Body of pancreas (tissue), 4 donors: ENCODE measurements around the gene TIMM10.

Source experiments
- POLR2A ChIP-seq, 3 donors: fragments of 450-650 bp; IDR thresholded peaks; one replicate each; pipeline ENCODE4 v1.6.1; 2016; ENCODE audit warnings: antibody characterized with exemption in 3 of 3, mild to moderate bottlenecking in 2 of 3
- TF ChIP-seq, protein P1 (sequence below), 7 experiments: fragments of 450-650 bp in 4 of 7; fragments of 200-600 bp in 3 of 7; sonication (generic) in 3 of 7; IDR thresholded peaks; one replicate each; pipeline ENCODE4 v1.5.1; 2016 to 2019; ENCODE audit warnings: antibody characterized with exemption in 7 of 7

DNA sequence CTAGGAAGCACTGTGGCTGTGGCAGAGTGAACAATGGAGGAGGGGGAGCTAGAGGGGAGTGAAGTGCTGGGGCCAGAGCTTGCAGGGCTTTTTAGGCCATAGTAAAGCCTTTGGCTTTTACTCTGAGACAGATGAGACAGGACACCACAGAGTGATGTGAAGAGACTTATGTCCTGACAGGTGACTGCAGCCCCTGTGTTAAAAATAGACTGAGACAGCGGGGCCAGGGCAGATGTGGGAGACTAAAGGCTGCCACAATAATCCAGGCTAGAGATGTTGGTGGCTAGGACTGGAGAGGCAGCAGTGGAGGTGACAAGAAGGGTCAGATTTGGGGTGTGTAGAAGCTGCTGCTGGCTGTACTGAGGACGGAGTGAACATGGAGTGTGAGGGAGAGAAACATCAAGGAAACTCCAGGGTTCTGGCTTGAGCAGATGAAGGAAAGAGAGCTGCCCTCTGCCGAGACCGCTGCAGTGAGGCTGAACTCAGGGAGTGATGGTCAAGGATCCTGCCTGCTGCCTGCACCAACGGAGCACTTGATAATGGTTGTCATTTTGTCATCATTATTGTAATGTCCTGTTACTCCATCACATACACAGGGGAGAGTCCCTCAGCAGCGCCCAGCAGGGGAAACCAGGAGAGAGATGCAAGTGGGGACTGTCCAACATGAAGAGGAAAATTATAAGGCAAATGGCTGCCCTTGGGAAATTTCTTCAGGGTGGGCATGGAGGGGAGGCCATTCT, 42.5 kb downstream of the TIMM10 start:
- TF ChIP-seq, protein P1, sequence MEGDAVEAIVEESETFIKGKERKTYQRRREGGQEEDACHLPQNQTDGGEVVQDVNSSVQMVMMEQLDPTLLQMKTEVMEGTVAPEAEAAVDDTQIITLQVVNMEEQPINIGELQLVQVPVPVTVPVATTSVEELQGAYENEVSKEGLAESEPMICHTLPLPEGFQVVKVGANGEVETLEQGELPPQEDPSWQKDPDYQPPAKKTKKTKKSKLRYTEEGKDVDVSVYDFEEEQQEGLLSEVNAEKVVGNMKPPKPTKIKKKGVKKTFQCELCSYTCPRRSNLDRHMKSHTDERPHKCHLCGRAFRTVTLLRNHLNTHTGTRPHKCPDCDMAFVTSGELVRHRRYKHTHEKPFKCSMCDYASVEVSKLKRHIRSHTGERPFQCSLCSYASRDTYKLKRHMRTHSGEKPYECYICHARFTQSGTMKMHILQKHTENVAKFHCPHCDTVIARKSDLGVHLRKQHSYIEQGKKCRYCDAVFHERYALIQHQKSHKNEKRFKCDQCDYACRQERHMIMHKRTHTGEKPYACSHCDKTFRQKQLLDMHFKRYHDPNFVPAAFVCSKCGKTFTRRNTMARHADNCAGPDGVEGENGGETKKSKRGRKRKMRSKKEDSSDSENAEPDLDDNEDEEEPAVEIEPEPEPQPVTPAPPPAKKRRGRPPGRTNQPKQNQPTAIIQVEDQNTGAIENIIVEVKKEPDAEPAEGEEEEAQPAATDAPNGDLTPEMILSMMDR (IDR thresholded peaks at IDR 0.05), result no peak
- TF ChIP-seq POLR2A (IDR thresholded peaks at IDR 0.05), result no peak
